ENCODE measurements around the gene RORC.
"Not testable (repeated sequence)": the region's sequence is repeated elsewhere in the genome, so short reads cannot be mapped to it uniquely, and the experiment has no call there.

RORC gene

DNA sequence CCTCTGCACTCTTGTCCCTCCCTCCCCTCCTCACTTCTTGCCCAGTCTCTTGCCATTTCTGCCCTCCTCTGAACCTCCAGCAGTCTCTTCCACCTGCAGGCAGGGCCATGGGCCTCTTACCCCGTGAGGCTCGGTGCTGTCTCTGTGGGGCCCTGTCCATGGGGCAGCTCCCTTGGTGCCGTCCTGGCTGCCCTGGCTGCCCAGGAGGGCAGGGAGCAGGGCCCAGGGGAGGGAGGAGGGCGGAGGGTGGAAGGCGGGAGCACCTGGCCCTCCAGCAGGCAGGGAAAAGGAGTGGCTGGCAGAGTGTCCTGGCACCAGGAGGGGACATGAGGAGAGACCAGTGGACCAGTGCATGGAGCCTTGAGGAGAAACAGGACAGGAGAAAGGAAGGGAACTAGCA is at the start of gene RORC:
Gene RORC (minus strand): TSS at position 198 of the 400 bp plus-strand sequence. CDS start 38 bp downstream, at position 160.
- DNase-seq (ENCODE audit: low read depth), result no peak

DNA sequence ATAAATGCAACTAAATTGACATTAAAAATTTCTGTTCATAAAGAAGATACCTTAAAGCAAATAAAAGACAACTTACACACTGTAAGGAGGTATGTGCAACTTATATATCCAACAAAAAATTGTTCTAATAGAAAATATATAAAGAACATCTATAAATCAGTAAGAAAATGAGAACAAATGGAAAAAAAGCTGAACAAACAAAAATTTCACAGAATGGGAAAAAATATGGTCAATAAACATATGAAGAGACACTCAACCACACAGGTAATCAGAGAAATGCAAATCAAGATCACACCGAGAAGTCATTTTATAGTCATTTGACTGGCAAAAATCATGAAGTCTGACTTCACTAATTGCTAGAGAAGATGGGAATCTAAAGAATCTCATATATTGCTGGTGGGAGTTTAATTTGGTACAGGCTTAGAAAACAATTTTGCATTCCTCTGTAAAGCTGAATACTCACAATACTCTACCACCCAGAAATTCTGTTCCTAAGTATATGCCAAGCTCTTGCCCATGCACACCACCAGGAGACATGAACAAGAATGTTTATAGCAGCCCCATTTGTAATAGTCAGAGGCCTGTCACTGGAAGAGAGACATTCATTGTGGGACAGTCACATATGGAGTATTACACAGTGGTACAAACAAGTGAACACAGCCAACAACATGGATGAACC is 44.0 kb upstream of the RORC start:
- DNase-seq (ENCODE audit: low read depth), result no peak

DNA sequence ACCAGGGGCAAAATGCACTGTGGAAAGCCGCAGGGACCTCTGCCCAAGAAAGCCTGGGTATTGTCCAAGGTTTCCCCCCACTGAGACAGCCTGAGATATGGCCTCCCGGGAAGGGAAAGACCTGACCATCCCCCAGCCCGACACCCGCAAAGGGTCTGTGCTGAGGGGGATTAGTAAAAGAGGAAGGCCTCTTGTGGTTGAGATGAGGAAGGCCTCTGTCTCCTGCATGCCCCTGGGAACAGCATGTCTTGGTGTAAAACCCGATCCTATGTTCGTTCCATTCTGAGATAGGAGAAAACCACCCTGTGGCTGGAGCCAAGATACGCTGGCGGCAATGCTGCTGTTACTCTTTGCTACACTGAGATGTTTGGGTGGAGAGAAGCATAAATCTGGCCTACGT is 41.2 kb upstream of the RORC start:
- not testable (repeated sequence) for DNase-seq (ENCODE audit: low read depth)

- no peak for DNase-seq (ENCODE audit: low read depth)
These were observed 39.9 kb upstream of the RORC start for GRCh38 chr1:151871284-151872030.

DNA sequence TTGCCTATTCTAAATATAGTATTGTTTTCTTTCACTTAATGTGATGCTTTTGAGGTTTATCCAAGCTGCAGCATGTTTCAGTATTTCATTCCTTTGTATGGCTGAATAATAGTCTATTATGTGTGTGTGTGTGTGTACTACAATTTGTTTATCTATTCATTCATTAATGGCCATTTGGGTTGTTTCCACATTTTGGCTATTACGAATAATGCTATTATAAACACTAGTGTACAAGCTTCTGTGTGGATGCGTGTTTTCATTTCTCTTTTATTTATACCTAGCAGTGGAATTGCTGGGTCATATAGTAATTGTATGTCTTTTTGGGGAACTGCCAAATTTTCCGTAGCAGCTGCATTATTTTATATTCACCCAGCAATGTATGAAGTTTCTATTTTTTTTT is 36.9 kb upstream of the RORC start:
- DNase-seq (ENCODE audit: low read depth), result no peak

- peak; percentile 75 for DNase-seq (ENCODE audit: low read depth)
These were observed 36.3 kb upstream of the RORC start for GRCh38 chr1:151867765-151868411.

GRCh38 chr1:151867321-151867720 is 35.7 kb upstream of the RORC start:
- DNase-seq (ENCODE audit: low read depth), result peak; percentile 29

DNA sequence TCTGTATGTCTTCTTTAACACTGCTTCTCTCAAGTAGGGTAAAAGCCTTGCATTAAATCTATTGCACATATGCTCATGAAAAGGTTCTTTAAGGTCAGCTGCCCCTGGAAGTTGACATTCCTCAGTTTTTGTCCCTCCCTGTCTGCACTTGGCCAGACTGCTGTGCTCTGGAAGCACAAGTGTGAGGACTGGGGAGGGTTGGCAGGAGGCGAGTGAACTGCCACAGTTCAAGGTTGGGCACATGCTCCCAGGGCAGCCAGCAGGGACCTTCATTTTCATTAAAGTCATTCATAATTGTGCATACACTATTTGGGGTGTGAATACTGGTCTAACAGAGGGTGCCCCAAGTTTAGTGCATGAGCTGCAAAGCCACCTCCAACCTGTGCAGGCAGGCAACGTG is 32.8 kb upstream of the RORC start:
- DNase-seq (ENCODE audit: low read depth), result no peak

GRCh38 chr1:151862604-151863003 is 31.0 kb upstream of the RORC start:
- DNase-seq (ENCODE audit: low read depth), result no peak

DNA sequence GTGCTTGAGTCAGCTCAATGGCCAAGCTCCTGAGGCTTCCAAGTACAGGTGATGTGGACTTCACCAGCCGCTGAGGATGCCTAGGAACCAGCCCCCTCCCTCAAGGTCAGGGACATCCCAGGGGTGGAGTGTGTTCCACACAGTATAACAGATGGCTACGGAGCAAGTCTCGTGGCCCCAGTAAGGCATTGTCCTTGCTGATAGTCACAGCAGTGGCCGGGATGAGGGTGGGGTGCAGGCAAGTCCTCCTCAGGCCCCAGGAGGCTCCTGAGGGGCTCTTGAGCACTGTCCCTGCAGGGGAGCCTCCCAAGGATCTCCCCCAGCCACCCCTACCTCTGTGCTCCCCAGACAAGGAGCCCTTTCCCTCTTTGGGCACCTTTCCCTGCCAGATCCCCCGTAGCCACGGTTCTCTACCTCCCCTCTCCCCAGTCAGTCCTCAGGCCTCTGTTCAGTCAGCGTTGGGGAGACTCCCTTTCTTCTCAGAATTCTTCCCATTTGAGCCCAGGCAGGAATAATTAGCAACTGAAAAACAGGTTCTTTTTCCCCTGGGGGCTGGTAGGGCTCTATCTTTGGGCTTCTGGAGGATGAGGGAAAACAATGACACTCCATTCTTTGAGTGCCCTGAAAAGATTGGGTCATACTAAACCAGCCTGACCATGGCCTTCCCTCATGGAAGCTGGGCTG is 29.0 kb upstream of the RORC start:
- DNase-seq (ENCODE audit: low read depth), result no peak

DNA sequence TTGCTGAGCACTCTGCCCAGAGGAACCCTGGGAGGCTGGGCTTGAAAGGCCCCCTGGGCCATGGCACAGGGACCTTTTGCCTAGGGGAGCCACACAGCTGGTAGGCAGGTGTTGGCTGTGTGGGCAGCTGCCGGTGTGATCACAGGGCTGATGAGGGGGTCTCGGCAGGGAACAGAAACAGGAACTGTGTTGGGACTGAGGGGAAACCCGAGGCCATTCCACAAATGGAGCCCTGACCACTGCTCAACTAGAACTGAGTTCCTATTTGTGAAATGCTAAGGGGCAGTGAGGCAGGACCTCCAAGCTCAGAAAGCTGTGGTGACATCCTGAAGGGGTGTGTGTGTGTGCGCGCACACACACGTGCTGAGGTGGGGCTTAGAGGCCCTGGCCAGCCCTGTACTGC is 28.3 kb upstream of the RORC start:
- DNase-seq (ENCODE audit: low read depth), result no peak

DNA sequence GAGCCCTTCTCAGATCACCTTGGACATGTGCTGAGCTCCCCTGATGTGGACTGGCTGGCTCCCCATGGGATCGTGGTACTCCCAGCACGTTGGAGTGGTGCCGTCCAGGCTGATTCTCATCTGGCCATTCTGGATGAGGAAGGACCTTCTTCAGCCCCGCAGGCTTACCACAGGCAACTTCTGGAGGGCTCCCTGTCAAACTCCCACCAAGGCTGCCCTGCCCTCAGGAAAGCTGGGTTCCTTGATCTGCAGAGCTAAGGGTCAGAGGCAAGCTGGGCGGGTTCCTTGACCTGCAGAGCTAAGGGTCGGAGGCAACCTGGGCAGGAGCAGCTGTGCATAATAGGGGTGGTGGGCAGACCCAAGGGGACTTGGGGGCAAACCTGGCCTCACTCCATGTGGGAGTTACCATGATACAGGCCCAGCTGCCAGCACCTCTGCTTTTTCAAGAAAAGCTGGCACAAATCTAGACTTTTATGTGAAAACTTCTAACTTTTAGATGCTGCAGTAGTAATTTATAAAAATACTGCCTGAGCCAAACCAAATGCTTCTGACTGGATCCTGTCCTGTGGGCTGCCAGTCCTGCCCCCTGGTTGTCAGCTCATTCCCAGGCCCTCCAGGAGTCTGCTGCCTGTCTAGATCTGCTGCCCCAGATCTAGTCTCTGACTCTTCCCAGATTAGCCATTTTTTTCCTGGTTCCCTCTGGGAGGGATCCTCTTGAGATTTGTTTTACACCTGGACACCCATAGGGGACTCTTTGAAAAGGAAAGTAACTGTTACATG is 27.5 kb upstream of the RORC start:
- DNase-seq (ENCODE audit: low read depth), result no peak

DNA sequence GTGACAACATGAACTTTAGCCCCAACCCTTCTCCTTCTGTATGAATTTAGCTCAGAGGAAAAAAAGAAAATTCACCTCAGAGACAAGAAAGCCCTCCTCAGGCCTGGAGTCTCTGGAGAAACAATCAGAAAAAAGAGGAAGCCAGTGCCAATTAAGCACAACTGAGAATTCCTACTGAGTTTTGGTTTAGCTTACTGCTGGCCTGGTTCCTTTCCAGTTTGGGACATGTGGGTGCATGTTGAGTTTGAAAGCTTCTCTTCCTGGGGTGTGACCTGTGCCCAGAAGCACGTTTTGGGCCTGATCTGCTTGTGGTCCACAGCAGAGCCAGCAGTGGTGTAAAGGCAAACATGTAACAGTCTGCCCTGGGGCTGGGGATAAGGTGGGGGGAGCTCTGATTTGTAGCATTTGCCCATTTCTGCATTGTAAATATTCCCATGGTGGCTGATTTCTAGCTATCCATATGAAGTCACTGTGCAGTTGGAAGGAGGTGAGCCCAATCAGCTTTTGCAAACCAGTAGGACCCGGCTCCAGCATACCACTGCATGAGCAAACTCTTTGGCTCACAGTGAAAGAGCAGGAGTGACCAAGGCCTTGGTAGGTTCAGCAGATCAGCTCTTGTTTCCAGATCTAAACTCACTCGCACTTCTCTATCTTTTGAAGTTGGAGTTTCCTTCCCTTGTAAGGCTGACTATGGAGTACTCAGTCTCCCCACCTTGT is 26.6 kb upstream of the RORC start:
- DNase-seq (ENCODE audit: low read depth), result no peak

GRCh38 chr1:151855933-151856332 is 24.3 kb upstream of the RORC start:
- no peak for DNase-seq (ENCODE audit: low read depth)

DNA sequence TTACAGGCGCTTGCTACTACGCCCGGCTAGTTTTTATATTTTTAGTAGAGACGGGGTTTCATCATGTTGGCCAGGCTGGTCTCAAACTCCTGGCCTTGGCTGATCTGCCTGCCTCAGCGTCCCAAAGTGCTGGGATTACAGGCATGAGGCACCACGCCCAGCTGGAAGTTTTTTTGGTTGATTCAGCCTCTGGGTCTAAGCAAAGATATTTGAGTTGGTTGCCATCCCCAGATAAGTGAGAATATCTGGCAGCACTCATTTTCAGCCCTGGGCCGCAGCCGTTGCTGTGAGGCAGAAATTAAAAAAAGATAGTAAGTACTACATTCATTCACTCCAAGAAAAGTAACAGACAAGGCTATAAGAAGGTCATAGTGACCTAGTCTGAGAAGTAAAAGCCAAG is 23.9 kb upstream of the RORC start:
- DNase-seq (ENCODE audit: low read depth), result not testable (repeated sequence)

GRCh38 chr1:151854658-151855057 is 23.1 kb upstream of the RORC start:
- no peak for DNase-seq (ENCODE audit: low read depth)

- no peak for DNase-seq (ENCODE audit: low read depth)
These were observed 21.9 kb upstream of the RORC start, which contains the start of gene THEM5 for GRCh38 chr1:151853411-151853943. Gene THEM5 (minus strand): TSS chr1:151853712. CDS start chr1:151853565, 147 bp downstream.

GRCh38 chr1:151852733-151853132 is 21.1 kb upstream of the RORC start:
- DNase-seq (ENCODE audit: low read depth), result no peak

- DNase-seq (ENCODE audit: low read depth), result no peak
These were observed 20.3 kb upstream of the RORC start for GRCh38 chr1:151851886-151852285.

DNA sequence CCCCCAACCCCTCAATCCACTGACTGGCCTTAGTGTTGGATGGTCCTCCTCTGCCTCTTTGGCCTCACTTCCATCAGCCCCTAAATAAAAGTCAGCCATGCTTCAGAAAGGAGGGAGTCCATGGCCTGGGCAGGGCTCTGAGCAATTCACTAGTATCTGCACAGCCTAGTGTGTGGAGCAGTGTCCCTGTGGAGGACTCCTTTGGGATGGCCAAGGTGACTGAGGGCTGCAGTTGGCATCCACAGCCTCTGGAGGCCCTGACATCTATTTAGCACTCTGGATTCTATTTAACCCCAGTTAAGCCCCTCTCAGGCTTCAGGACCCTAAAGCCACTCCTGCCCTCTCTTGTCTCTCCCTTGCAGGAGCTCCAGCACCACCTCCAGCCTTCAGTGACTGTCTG is 18.3 kb upstream of the RORC start:
- no peak for DNase-seq (ENCODE audit: low read depth)

GRCh38 chr1:151849126-151849525 is 17.5 kb upstream of the RORC start:
- no peak for DNase-seq (ENCODE audit: low read depth)

Measured in fibroblast of gingiva (primary cell).